Mucosa of descending colon (tissue), 3 donors: ENCODE measurements around the gene GTF3C5. TPM values are rescaled to one million over a fixed set of nuclear protein-coding genes. Genes with fewer than 3 reads are reported as not detected.

Experiments used
- ATAC-seq: fragments of 200-7000 bp; cut with Tn5 transposase; one replicate; pipeline ENCODE4 v1.9.1; 2020; ENCODE audit warnings: mild to moderate bottlenecking, moderate library complexity
- DNase-seq, 3 donors: peaks; one replicate each; pipeline ENCODE4 v3.0.0-alpha.2; 2020
- H3K36me3 ChIP-seq: fragments of 200-600 bp; one replicate; pipeline ENCODE4 v1.8.0; 2021; ENCODE audit warnings: low read depth, mild to moderate bottlenecking
- H3K4me1 ChIP-seq: fragments of 200-600 bp; one replicate; pipeline ENCODE4 v1.8.0; 2021; ENCODE audit warnings: low read depth, mild to moderate bottlenecking
- H3K4me3 ChIP-seq: fragments of 200-600 bp; one replicate; pipeline ENCODE4 v1.8.0; 2021; ENCODE audit warnings: mild to moderate bottlenecking
- H3K9me3 ChIP-seq: fragments of 200-600 bp; one replicate; pipeline ENCODE4 v1.8.0; 2021; ENCODE audit warnings: mild to moderate bottlenecking
- CTCF ChIP-seq: fragments of 200-600 bp; IDR thresholded peaks from one replicate; pipeline ENCODE4 v1.8.0; 2022; ENCODE audit warnings: antibody characterized with exemption, mild to moderate bottlenecking
- intact Hi-C, 2 donors: fragments of 100-400 bp; cut with DNase I in 1 of 2; cut with micrococcal nuclease in 1 of 2; formaldehyde crosslinking; loops; one replicate each; pipeline versions ENCODE4 v1.11.0 to v1.11.1; 2022; cut with DNase I, micrococcal nuclease
- total RNA-seq, 3 donors: library from RNA; stranded (reverse); fragmentation: NEBNext Ultra II Directional in 2 of 3; extraction: Animal tissue kit (Norgen Biotek cat#: 25700) in 2 of 3; gene quantifications; one replicate each; pipeline versions ENCODE4 v1.2.1 to v1.2.4, GENCODE V29; 2021 to 2023
- donor health status: DM: no; HTN: no; CAD: no; lungs with moderate emphysema.
- donor health status: DM: no; HTN: no; CAD: no.
- donor health status: DM: no; HTN: yes; CAD: no.

GTF3C5 gene
- total RNA-seq, 3 donors from 2014 or later, result 45.8 to 53.6 (median 52.2) TPM

GRCh38 chr9:133086894-133087293 is 56.1 kb downstream of the GTF3C5 start:
- intact Hi-C loops, result no loop called here
- Histone ChIP-seq H3K9me3 (no peaks in the 10 kb centered on the region), H3K4me1 (peaks cover 2% of the 10 kb centered on the region), H3K36me3 (no peaks in the 10 kb centered on the region), H3K4me3 (no peak overlapping the region)
- ATAC-seq (no peak), DNase-seq (no peak)
- no peak for TF ChIP-seq CTCF

GRCh38 chr9:133087429-133088145 is 56.8 kb downstream of the GTF3C5 start:
- ATAC-seq (no peak), DNase-seq (no peak)
- TF ChIP-seq CTCF, result no peak
- Histone ChIP-seq H3K9me3 (no peaks in the 10 kb centered on the region), H3K4me1 (no peaks in the 10 kb centered on the region), H3K36me3 (no peaks in the 10 kb centered on the region), H3K4me3 (no peak overlapping the region)
- intact Hi-C loops, result no loop called here

GRCh38 chr9:133088146-133088750 is 57.5 kb downstream of the GTF3C5 start:
- intact Hi-C loops, result no loop called here
- ATAC-seq, result no peak

GRCh38 chr9:133088756-133089155 is 58.0 kb downstream of the GTF3C5 start:
- TF ChIP-seq CTCF, result no peak
- no peak for ATAC-seq
- no peaks in the 10 kb centered on the region for H3K9me3 ChIP-seq
- no peaks in the 10 kb centered on the region for H3K36me3 ChIP-seq
- no peak for DNase-seq
- H3K4me3 ChIP-seq, result no peak overlapping the region
- H3K4me1 ChIP-seq, result no peaks in the 10 kb centered on the region
- intact Hi-C loops, result no loop called here

More at GRCh38 chr9:133088146-133088750, 57.5 kb downstream of the GTF3C5 start:
- TF ChIP-seq CTCF, result no peak
- no peaks in the 10 kb centered on the region for H3K9me3 ChIP-seq
- no peak for DNase-seq
- no peaks in the 10 kb centered on the region for H3K4me1 ChIP-seq
- no peak overlapping the region for H3K4me3 ChIP-seq
- H3K36me3 ChIP-seq, result no peaks in the 10 kb centered on the region

- Histone ChIP-seq H3K4me1 (no peaks in the 10 kb centered on the region), H3K9me3 (no peaks in the 10 kb centered on the region), H3K36me3 (no peaks in the 10 kb centered on the region), H3K4me3 (no peak overlapping the region)
- no peak for TF ChIP-seq CTCF
- ATAC-seq, result peak; percentile 47
- DNase-seq, result no peak
- intact Hi-C loops, result no loop called here
Measured at GRCh38 chr9:133089271-133089671, 58.5 kb downstream of the GTF3C5 start.
